Measurements from ENCODE around the gene USP25. TPM values are rescaled to one million over a fixed set of nuclear protein-coding genes. Genes with fewer than 3 reads are reported as not detected.
A peak's percentile ranks its signal among the peaks of the same experiment; 100 is the strongest.

Gene USP25
- total RNA-seq, 5 donors from 2014 or later (not counting 1 experiment from before 2014, with no cell fraction given) = 59.8 to 74.2 (median 61.9) TPM

DNA sequence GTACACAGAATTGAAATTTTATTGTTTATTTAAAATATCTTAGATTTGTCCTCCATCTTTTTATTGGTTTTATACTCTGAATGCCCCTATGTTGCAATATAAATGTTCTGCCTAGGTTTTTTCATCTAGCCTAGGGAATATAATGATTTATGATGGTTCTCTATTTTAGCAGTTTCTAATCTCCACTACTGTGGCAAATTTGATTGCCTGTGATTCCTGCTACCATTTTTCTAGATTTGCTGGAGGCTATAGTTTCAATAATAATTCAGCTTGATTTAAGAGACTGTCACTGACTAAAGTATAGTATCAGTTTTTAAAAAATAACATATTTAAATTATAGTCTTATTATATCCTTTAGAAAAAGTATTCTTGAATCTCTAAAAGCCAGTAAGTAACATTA lies 90.5 kb downstream of the USP25 start:
- no peaks in the 10 kb centered on the region for H3K27me3 ChIP-seq (replicated peaks in 1 of 2; ENCODE audit: control insufficient read depth in 2 of 2, extremely low read depth in 1 of 2, insufficient read depth in 2 of 2, low read length in 1 of 2)
- no peaks in the 10 kb centered on the region for H3K9me3 ChIP-seq
- Mint-ChIP-seq H3K4me1 (peaks cover 45 to 54% (median 48%) of the 10 kb centered on the region in 3 donors), H3K27ac (no peak overlapping the region), H3K27me3 (no peaks in the 10 kb centered on the region), H3K9me3 (peaks cover 0 to 10% (median 6%) of the 10 kb centered on the region in 3 donors), H3K36me3 (peaks cover 60% of the 10 kb centered on the region), H3K4me3 (no peak overlapping the region)
- H3K4me1 ChIP-seq (ENCODE audit: control insufficient read depth in 1 of 2, extremely low read depth in 1 of 2, insufficient read depth in 2 of 2, low read length in 2 of 2) = peaks cover 5 to 20% of the 10 kb centered on the region in 2 experiments
- ATAC-seq (replicated peaks in 1 of 4) (no peak), DNase-seq (no peak)
- CTCF ChIA-PET = interaction anchor here in 1 of 2 donors (1.7 kb wide), 1 partner anchor 90 kb away, joined by 3 read pairs; no protein-coding TSS in a partner anchor
- H3K27ac ChIP-seq (ENCODE audit: low read length) = no peak overlapping the region
- no peak overlapping the region for H3K4me3 ChIP-seq (ENCODE audit: control insufficient read depth in 1 of 2, extremely low read depth in 1 of 2, low read length in 1 of 2)
- peaks cover 0 to 31% of the 10 kb centered on the region in 2 donors for H3K36me3 ChIP-seq (ENCODE audit: control insufficient read depth in 2 of 2, extremely low read depth in 1 of 2, insufficient read depth in 1 of 2, low read length in 1 of 2)
- POLR2A ChIA-PET = interaction anchor here in 1 of 2 donors (1.5 kb wide), 1 partner anchor 10 kb away, joined by 3 read pairs; no protein-coding TSS in a partner anchor

DNA sequence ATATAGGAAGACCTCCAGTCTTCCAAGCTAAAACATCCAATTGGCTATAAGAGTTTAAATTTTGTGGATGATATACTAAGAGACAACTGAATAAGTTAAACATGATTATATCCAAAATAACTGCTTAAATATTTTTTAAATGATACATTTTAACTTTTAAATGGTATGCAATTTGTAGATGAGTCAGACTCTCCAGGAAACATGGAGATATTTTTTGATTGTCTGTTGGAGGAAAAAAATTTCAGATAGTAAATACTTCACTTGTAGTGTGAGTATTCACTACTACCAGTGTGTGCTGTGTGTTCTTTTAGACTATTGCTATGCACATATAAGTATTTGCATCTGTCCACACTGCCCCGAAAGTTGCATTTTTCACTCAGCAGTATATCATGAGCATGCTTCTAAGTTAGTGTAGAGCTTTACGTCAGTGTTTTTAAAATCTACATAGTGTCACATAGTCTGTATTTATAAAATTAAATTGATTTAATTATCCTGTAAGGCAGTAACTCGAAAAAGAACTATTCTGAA lies 91.1 kb downstream of the USP25 start:
- Mint-ChIP-seq H3K36me3 (peaks cover 57% of the 10 kb centered on the region), H3K9me3 (peaks cover 0 to 10% (median 6%) of the 10 kb centered on the region in 3 donors)

DNA sequence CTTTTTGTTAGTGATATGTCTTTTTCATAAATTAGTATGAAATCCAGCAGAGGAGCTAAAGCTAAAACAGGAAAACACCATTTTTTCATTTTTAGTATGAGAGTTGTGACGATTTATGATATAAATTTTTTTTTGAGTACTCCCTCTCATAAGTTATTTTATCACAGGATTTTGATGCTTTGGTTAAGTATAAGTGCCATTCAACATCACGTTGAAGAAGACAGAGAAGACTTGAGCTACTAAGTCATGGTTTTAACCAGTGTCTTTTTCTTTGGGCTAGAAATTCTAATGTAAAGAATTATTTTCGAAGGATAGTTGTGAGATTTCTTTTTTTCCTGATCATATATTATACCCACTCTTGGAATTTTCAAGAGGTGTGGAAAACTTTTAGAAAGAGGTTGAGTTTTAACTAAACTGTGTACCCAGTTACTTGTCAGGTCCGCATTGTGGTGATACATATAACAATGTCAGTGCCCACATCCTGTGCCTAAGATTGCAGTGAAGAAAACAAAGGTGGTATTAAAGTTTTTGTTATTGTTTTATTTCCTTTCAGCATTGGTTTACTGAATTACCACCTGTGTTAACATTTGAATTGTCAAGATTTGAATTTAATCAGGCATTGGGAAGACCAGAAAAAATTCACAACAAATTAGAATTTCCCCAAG lies 93.8 kb downstream of the USP25 start:
- Histone ChIP-seq H3K27me3 (replicated peaks in 1 of 2; ENCODE audit: control insufficient read depth in 2 of 2, extremely low read depth in 1 of 2, insufficient read depth in 2 of 2, low read length in 1 of 2) (no peaks in the 10 kb centered on the region), H3K4me3 (ENCODE audit: control insufficient read depth in 1 of 2, extremely low read depth in 1 of 2, low read length in 1 of 2) (no peak overlapping the region), H3K9me3 (no peaks in the 10 kb centered on the region), H3K36me3 (ENCODE audit: control insufficient read depth in 2 of 2, extremely low read depth in 1 of 2, insufficient read depth in 1 of 2, low read length in 1 of 2) (peaks cover 0 to 26% of the 10 kb centered on the region in 2 donors), H3K4me1 (ENCODE audit: control insufficient read depth in 1 of 2, extremely low read depth in 1 of 2, insufficient read depth in 2 of 2, low read length in 2 of 2) (peaks cover 5 to 25% of the 10 kb centered on the region in 2 experiments), H3K27ac (ENCODE audit: low read length) (peak overlapping the region; percentile 48)
- peaks cover 49 to 53% (median 52%) of the 10 kb centered on the region in 3 donors for H3K4me1 Mint-ChIP-seq
- peak; percentile 80 to 93 (median 90) for ATAC-seq (replicated peaks in 1 of 4)
- peak overlapping the region; percentile 54 to 72 (median 69) for H3K4me3 Mint-ChIP-seq
- CTCF ChIA-PET = no interaction called here
- peak overlapping the region; percentile 93 to 96 for H3K27ac Mint-ChIP-seq
- WGBS (ENCODE audit: insufficient coverage) = no CpG with 5 or more reads among the region's 4 CpGs
- POLR2A ChIA-PET = interaction anchor here (0.5 to 0.8 kb wide), 2 partner anchors 11 to 95 kb away, joined by 3 to 11 read pairs; no protein-coding TSS in a partner anchor
- peak in 21 of 35 experiments; percentile 1 to 58 (median 20) for DNase-seq
- H3K36me3 Mint-ChIP-seq = peaks cover 54% of the 10 kb centered on the region
- no peaks in the 10 kb centered on the region for H3K9me3 Mint-ChIP-seq
- H3K27me3 Mint-ChIP-seq = no peaks in the 10 kb centered on the region

More for the DNA sequence above, 91.1 kb downstream of the USP25 start:
- H3K36me3 ChIP-seq (ENCODE audit: control insufficient read depth in 2 of 2, extremely low read depth in 1 of 2, insufficient read depth in 1 of 2, low read length in 1 of 2) = peaks cover 0 to 26% of the 10 kb centered on the region in 2 donors
- WGBS (ENCODE audit: insufficient coverage) = no CpG with 5 or more reads among the region's 3 CpGs
- no peak for DNase-seq
- ATAC-seq (replicated peaks in 1 of 4) = no peak
- peaks cover 5 to 25% of the 10 kb centered on the region in 2 experiments for H3K4me1 ChIP-seq (ENCODE audit: control insufficient read depth in 1 of 2, extremely low read depth in 1 of 2, insufficient read depth in 2 of 2, low read length in 2 of 2)
- POLR2A ChIA-PET = interaction anchor here (0.5 to 1.5 kb wide), 3 partner anchors 10 to 901 kb away, joined by 3 to 4 read pairs (median 3); no protein-coding TSS in a partner anchor
- peaks cover 48 to 58% (median 50%) of the 10 kb centered on the region in 3 donors for H3K4me1 Mint-ChIP-seq
- H3K27ac Mint-ChIP-seq = peak overlapping the region; percentile 66 to 88
- H3K27ac ChIP-seq (ENCODE audit: low read length) = no peak overlapping the region
- H3K4me3 ChIP-seq (ENCODE audit: control insufficient read depth in 1 of 2, extremely low read depth in 1 of 2, low read length in 1 of 2) = no peak overlapping the region
- no peaks in the 10 kb centered on the region for H3K27me3 Mint-ChIP-seq
- no peaks in the 10 kb centered on the region for H3K27me3 ChIP-seq (replicated peaks in 1 of 2; ENCODE audit: control insufficient read depth in 2 of 2, extremely low read depth in 1 of 2, insufficient read depth in 2 of 2, low read length in 1 of 2)
- H3K9me3 ChIP-seq = no peaks in the 10 kb centered on the region
- no peak overlapping the region for H3K4me3 Mint-ChIP-seq
- CTCF ChIA-PET = interaction anchor here in 1 of 2 donors (1.4 to 1.7 kb wide), 2 partner anchors 10 to 91 kb away, joined by 3 to 4 read pairs; no protein-coding TSS in a partner anchor

GRCh38 chr21:15825700-15826099 lies 95.9 kb downstream of the USP25 start:
- no peaks in the 10 kb centered on the region for H3K27me3 Mint-ChIP-seq
- peaks cover 44 to 47% (median 47%) of the 10 kb centered on the region in 3 donors for H3K4me1 Mint-ChIP-seq
- CTCF ChIA-PET = interaction anchor here (0.6 to 1.6 kb wide), 3 partner anchors 15 to 304 kb away, joined by 3 to 4 read pairs (median 4); no protein-coding TSS in a partner anchor
- no peak for DNase-seq
- Histone ChIP-seq H3K27ac (ENCODE audit: low read length) (no peak overlapping the region), H3K36me3 (ENCODE audit: control insufficient read depth in 2 of 2, extremely low read depth in 1 of 2, insufficient read depth in 1 of 2, low read length in 1 of 2) (peaks cover 0 to 21% of the 10 kb centered on the region in 2 donors), H3K4me3 (ENCODE audit: control insufficient read depth in 1 of 2, extremely low read depth in 1 of 2, low read length in 1 of 2) (no peak overlapping the region), H3K9me3 (no peaks in the 10 kb centered on the region), H3K4me1 (ENCODE audit: control insufficient read depth in 1 of 2, extremely low read depth in 1 of 2, insufficient read depth in 2 of 2, low read length in 2 of 2) (peaks cover 5 to 28% of the 10 kb centered on the region in 2 experiments), H3K27me3 (replicated peaks in 1 of 2; ENCODE audit: control insufficient read depth in 2 of 2, extremely low read depth in 1 of 2, insufficient read depth in 2 of 2, low read length in 1 of 2) (no peaks in the 10 kb centered on the region)
- POLR2A ChIA-PET = no interaction called here
- peak overlapping the region in 1 of 2 donors; percentile 13 for H3K27ac Mint-ChIP-seq
- H3K4me3 Mint-ChIP-seq = peak overlapping the region in 1 of 3 donors; percentile 16
- peaks cover 45% of the 10 kb centered on the region for H3K36me3 Mint-ChIP-seq
- no peak for ATAC-seq (replicated peaks in 1 of 4)
- WGBS (ENCODE audit: insufficient coverage) = no CpG with 5 or more reads among the region's 2 CpGs
- no peaks in the 10 kb centered on the region for H3K9me3 Mint-ChIP-seq

GRCh38 chr21:15826147-15826780 lies 96.5 kb downstream of the USP25 start:
- H3K36me3 Mint-ChIP-seq = peaks cover 46% of the 10 kb centered on the region
- Histone ChIP-seq H3K4me3 (ENCODE audit: control insufficient read depth in 1 of 2, extremely low read depth in 1 of 2, low read length in 1 of 2) (no peak overlapping the region), H3K4me1 (ENCODE audit: control insufficient read depth in 1 of 2, extremely low read depth in 1 of 2, insufficient read depth in 2 of 2, low read length in 2 of 2) (peaks cover 5 to 28% of the 10 kb centered on the region in 2 experiments), H3K27ac (ENCODE audit: low read length) (no peak overlapping the region), H3K36me3 (ENCODE audit: control insufficient read depth in 2 of 2, extremely low read depth in 1 of 2, insufficient read depth in 1 of 2, low read length in 1 of 2) (peaks cover 0 to 23% of the 10 kb centered on the region in 2 donors), H3K9me3 (no peaks in the 10 kb centered on the region), H3K27me3 (replicated peaks in 1 of 2; ENCODE audit: control insufficient read depth in 2 of 2, extremely low read depth in 1 of 2, insufficient read depth in 2 of 2, low read length in 1 of 2) (no peaks in the 10 kb centered on the region)
- CTCF ChIA-PET = interaction anchor here (0.6 to 1.6 kb wide), 5 partner anchors 16 to 305 kb away, joined by 3 to 4 read pairs (median 3); no protein-coding TSS in a partner anchor
- peak; percentile 40 to 64 (median 51) for ATAC-seq (replicated peaks in 1 of 4)
- POLR2A ChIA-PET = no interaction called here
- H3K4me1 Mint-ChIP-seq = peaks cover 44 to 49% (median 47%) of the 10 kb centered on the region in 3 donors
- peak in 21 of 35 experiments; percentile 1 to 74 (median 16) for DNase-seq
- H3K27ac Mint-ChIP-seq = no peak overlapping the region
- H3K4me3 Mint-ChIP-seq = peak overlapping the region in 1 of 3 donors; percentile 16
- H3K27me3 Mint-ChIP-seq = no peaks in the 10 kb centered on the region
- WGBS (ENCODE audit: insufficient coverage) = no CpG with 5 or more reads among the region's 5 CpGs
- H3K9me3 Mint-ChIP-seq = no peaks in the 10 kb centered on the region

Data from T-cell (primary cell).